GM04504 (cell line): Measurements from ENCODE around the gene EEF1AKMT4.

Experiments
- DNase-seq: peaks from one replicate; pipeline ENCODE4 v3.0.0-alpha.2; 2012; ENCODE audit warnings: low read depth

EEF1AKMT4 gene

DNA sequence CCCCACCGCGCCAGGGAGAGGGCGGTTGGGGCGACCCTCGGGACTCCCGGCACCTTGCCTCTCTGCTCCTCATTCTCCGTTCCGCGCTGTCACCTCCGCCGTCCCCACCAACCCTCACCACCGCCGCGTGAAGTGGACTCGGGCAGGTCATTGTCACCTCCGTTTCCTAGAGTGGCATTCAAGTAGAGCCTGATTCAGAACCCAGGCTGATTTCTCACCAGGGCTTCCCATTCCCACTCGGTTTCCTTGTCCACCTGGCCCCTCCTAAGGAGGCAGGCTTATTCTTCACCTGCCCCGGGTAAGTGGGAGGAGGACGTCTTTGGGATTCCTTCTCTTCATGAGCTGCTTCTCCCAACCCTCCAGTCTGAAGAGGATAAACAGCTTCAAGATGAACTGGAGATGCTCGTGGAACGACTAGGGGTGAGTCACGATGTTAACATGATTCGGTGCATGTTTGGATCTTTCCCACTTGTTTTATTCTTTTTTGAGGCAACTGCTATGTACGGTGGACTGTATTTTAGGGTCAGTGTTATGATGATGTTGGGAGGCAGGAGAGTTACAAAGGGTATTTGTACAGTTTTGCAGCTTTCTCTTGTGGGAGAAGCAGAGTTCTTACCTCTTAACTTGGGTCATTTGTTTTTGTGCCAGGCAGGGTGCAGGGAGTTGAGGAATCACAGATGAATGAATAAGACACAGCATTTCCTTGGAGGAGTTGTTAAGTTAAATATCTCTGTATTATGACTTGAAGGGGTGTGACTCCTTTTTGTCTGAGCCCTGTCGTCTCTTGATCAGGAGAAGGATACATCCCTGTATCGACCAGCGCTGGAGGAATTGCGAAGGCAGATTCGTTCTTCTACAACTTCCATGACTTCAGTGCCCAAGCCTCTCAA, 50.3 kb downstream of the EEF1AKMT4 start:
- DNase-seq, result no peak

- no peak for DNase-seq
These were observed 50.9 kb downstream of the EEF1AKMT4 start for GRCh38 chr3:184300378-184300720.

DNA sequence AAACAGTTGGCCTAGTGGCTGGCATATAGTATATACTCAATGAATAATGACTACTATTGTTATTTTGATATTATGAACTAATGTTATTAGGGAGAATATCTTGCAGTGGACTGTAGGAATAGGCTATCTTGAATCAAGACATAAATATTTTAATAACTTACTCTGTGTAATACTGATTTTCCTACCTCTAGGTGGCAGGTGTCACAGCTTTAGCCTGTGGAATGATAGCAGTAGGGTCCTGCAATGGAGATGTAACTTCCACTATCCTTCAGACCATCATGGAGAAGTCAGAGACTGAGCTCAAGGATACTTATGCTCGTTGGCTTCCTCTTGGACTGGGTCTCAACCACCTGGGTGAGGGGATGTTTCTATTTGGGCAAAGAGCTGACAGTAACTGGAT, 56.1 kb downstream of the EEF1AKMT4 start:
- DNase-seq, result no peak

DNA sequence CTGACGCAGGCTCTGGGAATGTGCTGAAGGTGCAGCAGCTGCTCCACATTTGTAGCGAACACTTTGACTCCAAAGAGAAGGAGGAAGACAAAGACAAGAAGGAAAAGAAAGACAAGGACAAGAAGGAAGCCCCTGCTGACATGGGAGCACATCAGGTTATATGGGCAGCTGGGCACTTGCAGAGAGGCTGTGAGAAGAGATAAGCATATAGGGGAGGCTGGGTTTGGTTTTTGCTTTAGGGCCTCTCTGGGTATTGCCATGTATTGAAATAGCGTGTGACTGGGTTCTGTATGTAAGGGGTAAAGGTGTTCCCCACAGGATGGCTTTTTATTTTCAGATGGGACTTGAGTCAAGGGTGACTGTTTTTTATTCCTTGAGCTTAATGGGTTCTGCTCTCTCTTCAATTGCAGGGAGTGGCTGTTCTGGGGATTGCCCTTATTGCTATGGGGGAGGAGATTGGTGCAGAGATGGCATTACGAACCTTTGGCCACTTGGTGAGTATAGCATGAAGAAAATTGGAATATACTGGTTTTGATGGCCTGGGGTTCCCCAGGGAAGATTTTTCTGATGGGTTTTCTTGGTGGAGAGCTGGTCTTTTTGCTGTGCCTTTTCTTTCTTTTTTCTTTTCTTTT, 57.0 kb downstream of the EEF1AKMT4 start:
- DNase-seq, result no peak

DNA sequence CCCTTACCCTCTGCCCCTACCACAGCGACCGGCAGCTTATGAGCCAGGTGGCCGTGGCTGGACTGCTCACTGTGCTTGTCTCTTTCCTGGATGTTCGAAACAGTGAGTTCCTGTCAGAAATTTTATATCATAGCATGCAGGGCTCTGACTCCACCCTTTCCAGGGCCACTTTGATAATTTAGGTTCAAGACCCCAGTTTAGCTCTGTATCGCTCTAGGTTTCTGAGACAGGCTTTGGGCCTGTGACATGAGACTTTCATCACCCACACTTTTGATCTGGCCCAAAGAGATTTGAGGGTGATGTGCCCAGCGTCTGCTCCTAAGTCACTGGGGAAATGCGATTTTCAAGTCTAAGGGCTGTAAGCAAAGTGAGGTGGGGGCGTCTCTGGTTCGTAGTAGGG, 58.4 kb downstream of the EEF1AKMT4 start:
- no peak for DNase-seq
